ENCODE results near the gene EPAS1. TPM values are rescaled to one million over a fixed set of nuclear protein-coding genes. Genes with fewer than 3 reads are reported as not detected.

Gene EPAS1
- total and polyA plus RNA-seq, 2 of the 13 experiments (the other 11 are each of a cell fraction or from before 2014, with no cell fraction given): 47.1 to 182 TPM

GRCh38 chr2:46392561-46393346 is 95.5 kb downstream of the EPAS1 start (continued):
- TF ChIP-seq ZBTB33 (CRISPR knock-in tag; IDR thresholded peaks at IDR 0.05) (peak; percentile 52; the same call in 1 of the 2 replicates), AKAP8 (CRISPR knock-in tag; IDR thresholded peaks at IDR 0.05) (no peak), ZNF607 (CRISPR knock-in tag; IDR thresholded peaks at IDR 0.05; ENCODE audit: borderline replicate concordance) (0 out of 2 replicates have a peak, but pooled peaks have one; percentile 23), ZNF431 (CRISPR knock-in tag; IDR thresholded peaks at IDR 0.05; ENCODE audit: borderline replicate concordance, low read depth) (no peak), ARNT2 (CRISPR knock-in tag; IDR thresholded peaks at IDR 0.05; ENCODE audit: low read depth) (no peak), ZNF788 (CRISPR knock-in tag; IDR thresholded peaks at IDR 0.05; ENCODE audit: borderline replicate concordance) (no peak), ZMAT5 (CRISPR knock-in tag; IDR thresholded peaks at IDR 0.05; ENCODE audit: borderline replicate concordance, low read depth) (no peak), TSC22D2 (CRISPR knock-in tag; IDR thresholded peaks at IDR 0.05; ENCODE audit: borderline replicate concordance) (no peak), TRIM24 (CRISPR knock-in tag; IDR thresholded peaks at IDR 0.05) (no peak), ZNF276 (CRISPR knock-in tag; IDR thresholded peaks at IDR 0.05; ENCODE audit: low read depth) (no peak), ARID2 (CRISPR knock-in tag; IDR thresholded peaks at IDR 0.05; ENCODE audit: borderline replicate concordance) (no peak), NR3C1 (CRISPR knock-in tag; IDR thresholded peaks at IDR 0.05) (no peak), ZNF776 (CRISPR knock-in tag; IDR thresholded peaks at IDR 0.05) (no peak), TMF1 (CRISPR knock-in tag; IDR thresholded peaks at IDR 0.05; ENCODE audit: low read depth) (no peak), ZBTB38 (CRISPR knock-in tag; IDR thresholded peaks at IDR 0.05) (peak; percentile 69)
